ENCODE data around the gene HDLBP.
A peak's percentile ranks its signal among the peaks of the same experiment; 100 is the strongest.
"Not testable (repeated sequence)": the region's sequence is repeated elsewhere in the genome, so short reads cannot be mapped to it uniquely, and the experiment has no call there.

Gene HDLBP

GRCh38 chr2:241320394-241320793 is 4.9 kb upstream of the HDLBP start:
- no peak for TF ChIP-seq MAX (IDR thresholded peaks at IDR 0.05; ENCODE audit: low read depth, low read length)
- no peak for TF ChIP-seq MYC (IDR thresholded peaks at IDR 0.05; ENCODE audit: low read depth, low read length)
- no peak for TF ChIP-seq CTCF (IDR thresholded peaks at IDR 0.05; ENCODE audit: low read depth, low read length)
- no peak for TF ChIP-seq POLR2A (IDR thresholded peaks at IDR 0.05; ENCODE audit: extremely low read depth, insufficient read length)
- no peak for DNase-seq (ENCODE audit: low read depth)
- no peak overlapping the region for H3K4me3 ChIP-seq (ENCODE audit: low read depth, low read length)

- H3K4me3 ChIP-seq (ENCODE audit: low read depth, low read length): peak overlapping the region; percentile 82
- not testable (repeated sequence) for DNase-seq (ENCODE audit: low read depth)
Observed at GRCh38 chr2:241318830-241319229, 3.4 kb upstream of the HDLBP start.

GRCh38 chr2:241317391-241317790 is 1.9 kb upstream of the HDLBP start:
- peak overlapping the region; percentile 82 for H3K4me3 ChIP-seq (ENCODE audit: low read depth, low read length)
- DNase-seq (ENCODE audit: low read depth): peak; percentile 63
- TF ChIP-seq MAX (IDR thresholded peaks at IDR 0.05; ENCODE audit: low read depth, low read length) (no peak), MYC (IDR thresholded peaks at IDR 0.05; ENCODE audit: low read depth, low read length) (no peak), POLR2A (IDR thresholded peaks at IDR 0.05; ENCODE audit: extremely low read depth, insufficient read length) (no peak), CTCF (IDR thresholded peaks at IDR 0.05; ENCODE audit: low read depth, low read length) (no peak)

GRCh38 chr2:241316825-241317224 is 1.4 kb upstream of the HDLBP start:
- H3K4me3 ChIP-seq (ENCODE audit: low read depth, low read length): peak overlapping the region; percentile 82
- TF ChIP-seq MYC (IDR thresholded peaks at IDR 0.05; ENCODE audit: low read depth, low read length) (no peak), POLR2A (IDR thresholded peaks at IDR 0.05; ENCODE audit: extremely low read depth, insufficient read length) (no peak), MAX (IDR thresholded peaks at IDR 0.05; ENCODE audit: low read depth, low read length) (no peak), CTCF (IDR thresholded peaks at IDR 0.05; ENCODE audit: low read depth, low read length) (no peak)
- DNase-seq (ENCODE audit: low read depth): no peak

GRCh38 chr2:241315879-241316631 is 583 bp upstream of the HDLBP start, which contains the start of gene SEPTIN2:
SEPTIN2 (plus strand) TSS chr2:241315925; CDS start chr2:241324233, 8,308 bp downstream.
- peak within 1 kb of the TSS; percentile 98 for H3K4me3 ChIP-seq (ENCODE audit: low read depth, low read length)
- TF ChIP-seq CTCF (IDR thresholded peaks at IDR 0.05; ENCODE audit: low read depth, low read length) (no peak), POLR2A (IDR thresholded peaks at IDR 0.05; ENCODE audit: extremely low read depth, insufficient read length) (peak; percentile 81)
- no peak for DNase-seq (ENCODE audit: low read depth)

GRCh38 chr2:241314226-241315092 is 1.0 kb downstream of the HDLBP start:
- peak overlapping the region; percentile 98 for H3K4me3 ChIP-seq (ENCODE audit: low read depth, low read length)
- TF ChIP-seq MAX (IDR thresholded peaks at IDR 0.05; ENCODE audit: low read depth, low read length): no peak; the same call in 1 of the 2 replicates
- TF ChIP-seq MYC (IDR thresholded peaks at IDR 0.05; ENCODE audit: low read depth, low read length): peak; percentile 69
- DNase-seq (ENCODE audit: low read depth): peak; percentile 73

All from NB4 (cell line).